IMR-90 (cell line): ENCODE measurements around the gene KDM2A. TPM values are rescaled to one million over a fixed set of nuclear protein-coding genes. Genes with fewer than 3 reads are reported as not detected.

ENCODE experiments used
- ATAC-seq: fragments of 200-7000 bp; cut with Tn5 transposase; 2 replicates; pipeline ENCODE4 v1.9.1; 2020; ENCODE audit warnings: low read depth, mild to moderate bottlenecking, moderate library complexity
- BruUV-seq: library from RNA; stranded (reverse); fragments of 400-500 nt; replicated peaks from 2 replicates; lab custom pipeline; 2021; lab: Mats Ljungman, UMichigan
- CTCF ChIA-PET: fragments of 300-600 bp; formaldehyde crosslinking; extraction: SDS; loops from one replicate; lab custom pipeline; 2021; ENCODE audit warnings: antibody characterized with exemption; lab: Yijun Ruan, JAX
- POLR2A ChIA-PET: fragments of 300-600 bp; sonication (Branson Sonifier 250); formaldehyde crosslinking; loops from one replicate; lab custom pipeline; 2022; ENCODE audit warnings: antibody characterized with exemption; ENCODE audit not compliant: unreplicated experiment; lab: Charles Lee
- DNase-seq: peaks from one replicate; pipeline ENCODE4 v3.0.0; 2013
- H2AFZ ChIP-seq: replicated peaks from 2 replicates; pipeline ENCODE3; 2013; ENCODE audit warnings: low read length, mild to moderate bottlenecking; ENCODE audit not compliant: poor library complexity
- H2AK5ac ChIP-seq: 2 replicates; pipeline ENCODE4 v1.6.1; 2013; ENCODE audit warnings: low read depth, low read length, inconsistent platforms
- H2AK9ac ChIP-seq: replicated peaks from 2 replicates; pipeline ENCODE3; 2013; ENCODE audit warnings: mild to moderate bottlenecking, low read depth, low read length, moderate library complexity; ENCODE audit not compliant: poor library complexity
- H2BK120ac ChIP-seq: 2 replicates; pipeline ENCODE4 v1.6.1; 2013; ENCODE audit warnings: low read depth, low read length, inconsistent platforms
- H2BK15ac ChIP-seq: 3 replicates; pipeline ENCODE4 v1.6.1; 2013; ENCODE audit warnings: low read depth, low read length, inconsistent platforms
- H2BK20ac ChIP-seq: 2 replicates; pipeline ENCODE4 v1.6.1; 2013; ENCODE audit warnings: low read depth, mild to moderate bottlenecking, inconsistent platforms, low read length, moderate library complexity
- H2BK5ac ChIP-seq: 2 replicates; pipeline ENCODE4 v1.6.1; 2013; ENCODE audit warnings: mild to moderate bottlenecking, low read depth, low read length, inconsistent platforms; ENCODE audit not compliant: poor library complexity, severe bottlenecking
- H3K14ac ChIP-seq: replicated peaks from 2 replicates; pipeline ENCODE4 v1.6.1; 2013; ENCODE audit warnings: low read depth, low read length, inconsistent platforms
- H3K18ac ChIP-seq: 2 replicates; pipeline ENCODE4 v1.6.1; 2013; ENCODE audit warnings: low read depth, low read length, control low read depth
- H3K23ac ChIP-seq: 2 replicates; pipeline ENCODE4 v1.6.1; 2013; ENCODE audit warnings: low read depth, low read length, inconsistent platforms
- H3K27ac ChIP-seq: 2 replicates; pipeline ENCODE4 v1.5.1; 2013; ENCODE audit warnings: mild to moderate bottlenecking, control low read depth, low read length; ENCODE audit not compliant: insufficient read depth
- H3K27me3 ChIP-seq: 2 replicates; pipeline ENCODE4 v1.6.1; 2013; ENCODE audit warnings: low read length; ENCODE audit not compliant: control insufficient read depth, insufficient read depth
- H3K36me3 ChIP-seq: 2 replicates; pipeline ENCODE4 v1.6.1; 2013; ENCODE audit warnings: low read length, mixed read lengths; ENCODE audit not compliant: control insufficient read depth, insufficient read depth
- H3K4ac ChIP-seq: 2 replicates; pipeline ENCODE4 v1.6.1; 2013; ENCODE audit warnings: low read depth, low read length, inconsistent platforms
- H3K4me1 ChIP-seq: 2 replicates; pipeline ENCODE4 v1.6.1; 2013; ENCODE audit warnings: low read length, mixed read lengths; ENCODE audit not compliant: control insufficient read depth, insufficient read depth
- H3K4me2 ChIP-seq: 2 replicates; pipeline ENCODE4 v1.6.1; 2013; ENCODE audit warnings: low read depth, mild to moderate bottlenecking, control low read depth, low read length, moderate library complexity
- H3K4me3 ChIP-seq: 2 replicates; pipeline ENCODE4 v1.5.1; 2013; ENCODE audit warnings: low read depth, mild to moderate bottlenecking, control low read depth, low read length, moderate library complexity; ENCODE audit not compliant: insufficient read depth
- H3K56ac ChIP-seq: 2 replicates; pipeline ENCODE4 v1.6.1; 2013; ENCODE audit warnings: low read length, inconsistent platforms; ENCODE audit not compliant: insufficient read depth; ENCODE audit errors: extremely low read depth
- H3K79me1 ChIP-seq, 2 experiments: 2 replicates each; pipeline ENCODE4 v1.6.1; 2013; ENCODE audit warnings: low read length in 2 of 2, inconsistent platforms in 1 of 2, low read depth in 1 of 2
- H3K9ac ChIP-seq: 2 replicates; pipeline ENCODE4 v1.6.1; 2013; ENCODE audit warnings: low read depth, low read length, control low read depth
- H3K9me1 ChIP-seq: 2 replicates; pipeline ENCODE4 v1.6.1; 2013; ENCODE audit warnings: low read length, inconsistent platforms; ENCODE audit not compliant: insufficient read depth
- H3K9me3 ChIP-seq: 2 replicates; pipeline ENCODE4 v1.6.1; 2013; ENCODE audit warnings: low read length; ENCODE audit not compliant: control insufficient read depth, insufficient read depth
- H4K20me1 ChIP-seq: 2 replicates; pipeline ENCODE4 v1.6.1; 2013; ENCODE audit warnings: low read length, inconsistent platforms; ENCODE audit not compliant: insufficient read depth
- H4K5ac ChIP-seq: 2 replicates; pipeline ENCODE4 v1.6.1; 2013; ENCODE audit warnings: mild to moderate bottlenecking, low read depth, low read length, control low read depth
- H4K8ac ChIP-seq, 2 experiments: 2 replicates each; pipeline ENCODE4 v1.6.1; 2013; ENCODE audit warnings: low read depth in 2 of 2, low read length in 2 of 2, control low read depth in 1 of 2, inconsistent platforms in 1 of 2
- H4K91ac ChIP-seq: 2 replicates; pipeline ENCODE4 v1.6.1; 2013; ENCODE audit warnings: low read depth, low read length, inconsistent platforms; ENCODE audit not compliant: insufficient read depth
- FOS ChIP-seq: fragments of 150-350 bp; IDR thresholded peaks from 2 replicates; pipeline ENCODE4 v1.6.1; 2016; ENCODE audit warnings: low read depth, low read length
- MAZ ChIP-seq: IDR thresholded peaks from 2 replicates; pipeline ENCODE4 v1.6.1; 2012; ENCODE audit warnings: low read depth, mild to moderate bottlenecking, low read length, improper control_type of control experiment, moderate library complexity, borderline replicate concordance
- RAD21 ChIP-seq: IDR thresholded peaks from 2 replicates; pipeline ENCODE4 v1.6.1; 2012; ENCODE audit warnings: low read length, improper control_type of control experiment
- RFX5 ChIP-seq: IDR thresholded peaks from 2 replicates; pipeline ENCODE4 v1.8.0; 2012; ENCODE audit warnings: low read depth, mild to moderate bottlenecking, low read length, moderate library complexity
- SMC3 ChIP-seq: fragments of 150-350 bp; IDR thresholded peaks from 2 replicates; pipeline ENCODE4 v1.6.1; 2016; ENCODE audit warnings: low read depth, mild to moderate bottlenecking, antibody characterized with exemption, low read length, moderate library complexity
- WGBS, 2 experiments: methylation state at CpG; one replicate each; pipeline versions ENCODE4 v1.1.5 to v1.1.7; 2013; ENCODE audit warnings: missing lambda C conversion rate in 2 of 2; ENCODE audit not compliant: insufficient read length in 1 of 2; ENCODE audit errors: extremely low coverage in 2 of 2; 5-methylcytosine and 5-hydroxymethylcytosine counted together
- dilution Hi-C: fragments of 300-500 bp; cut with HindIII; formaldehyde crosslinking; loops from one replicate; pipeline ENCODE4 v1.14.3; 2018; ENCODE audit warnings: low sequenced_read_pairs; ENCODE audit not compliant: unreplicated experiment
- in situ Hi-C: fragments of 300-500 bp; cut with MboI; formaldehyde crosslinking; loops from 3 replicates; pipeline ENCODE4 v1.14.3; 2019; ENCODE audit warnings: low sequenced_read_pairs, inconsistent platforms, mixed read lengths
- intact Hi-C: fragments of 100-400 bp; cut with micrococcal nuclease; formaldehyde crosslinking; loops from 2 replicates; pipeline ENCODE4 v1.10.0; 2022
- polyA plus RNA-seq, 3 experiments: library from polyadenylated mRNA; depleted of rRNA; stranded (reverse); fragments of >200 nt; gene quantifications; 2 replicates each; pipeline ENCODE4 v1.2.3, GENCODE V29; 2012; ENCODE audit warnings: low replicate concordance in 1 of 3
- total RNA-seq: library from RNA; depleted of rRNA; stranded (reverse); fragments of >200 nt; gene quantifications from 2 replicates; pipeline ENCODE4 v1.2.3, GENCODE V29; 2012
- TF ChIP-seq, protein P1 (sequence below): conservative IDR thresholded peaks from 2 replicates; pipeline ENCODE4 v1.5.1; 2012; ENCODE audit warnings: mild to moderate bottlenecking, low read depth, low read length, improper control_type of control experiment

Gene KDM2A
- total and polyA plus RNA-seq, 2 of the 4 experiments (the other 2 are of a cell fraction): 26.7 to 42.6 TPM

DNA sequence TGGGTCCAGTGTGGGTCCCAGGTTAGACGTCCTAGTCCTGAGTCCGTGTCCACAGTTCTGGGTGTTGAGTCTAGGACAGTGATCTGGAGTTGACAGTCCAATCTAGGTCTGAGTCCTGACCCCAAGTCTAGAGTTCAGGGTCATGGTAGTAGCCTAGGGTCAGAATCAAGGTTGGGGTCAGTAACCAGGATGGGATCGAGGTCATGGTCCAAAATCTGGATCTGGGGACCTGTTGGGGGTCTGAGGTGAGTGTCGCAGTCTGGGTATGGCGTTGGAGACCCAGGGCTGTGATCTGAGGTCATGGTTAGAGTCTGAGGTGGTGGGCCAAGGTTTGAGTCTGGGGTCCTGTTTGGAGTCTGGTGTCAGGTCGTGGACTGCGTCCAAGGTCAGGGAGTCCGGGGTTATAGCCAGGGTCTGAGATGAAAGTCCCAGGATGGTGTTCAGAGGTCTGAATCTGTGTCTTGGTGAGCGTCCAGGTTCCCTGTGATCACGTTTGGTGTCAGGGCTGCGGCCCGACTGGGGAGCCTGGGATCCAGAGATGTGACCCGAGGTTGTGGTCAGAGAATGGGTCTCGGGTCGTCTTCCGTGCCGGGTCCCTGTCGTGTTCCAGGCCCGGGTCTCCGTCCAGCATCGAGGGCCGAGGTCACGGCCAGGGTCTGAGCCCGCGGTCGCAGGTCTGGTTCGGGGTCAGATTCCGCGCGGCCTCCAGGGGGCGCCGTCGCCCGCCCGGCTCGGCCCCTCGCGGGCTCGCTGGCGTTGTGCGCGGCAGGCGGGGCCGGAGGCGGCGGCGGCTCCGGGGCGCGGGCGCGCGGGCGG lies 146.8 kb downstream of the KDM2A start:
- Histone ChIP-seq H2BK15ac (peak overlapping the region; percentile 7; the same call in 1 of the 3 replicates), H3K4me1 (peaks cover 35% of the 10 kb centered on the region), H3K14ac (no peak overlapping the region), H3K9me1 (peaks cover 31% of the 10 kb centered on the region), H4K20me1 (peaks cover 33% of the 10 kb centered on the region), H2AK9ac (peak overlapping the region; percentile 93), H3K36me3 (peaks cover 10% of the 10 kb centered on the region; the same call in 1 of the 2 replicates), H3K27me3 (no peaks in the 10 kb centered on the region), H3K18ac (no peak overlapping the region), H2AK5ac (peak overlapping the region; percentile 43), H4K91ac (peak overlapping the region; percentile 68), H3K9ac (no peak overlapping the region), H2BK5ac (peak overlapping the region; percentile 27), H3K56ac (no peak overlapping the region), H3K23ac (no peak overlapping the region; the same call in 1 of the 2 replicates), H2BK120ac (peak overlapping the region; percentile 51), H2BK20ac (no peak overlapping the region), H3K27ac (no peak overlapping the region), H4K5ac (peak overlapping the region; percentile 94; the same call in 1 of the 2 replicates), H3K4me2 (peak overlapping the region; percentile 60), H2AFZ (peak overlapping the region; percentile 93), H3K9me3 (no peaks in the 10 kb centered on the region), H3K4me3 (peak overlapping the region; percentile 78), H3K4ac (peak overlapping the region; percentile 55; the same call in 1 of the 2 replicates), H4K8ac (peak overlapping the region; percentile 24 to 83; a peak in 2 of 4 replicates), H3K79me1 (peaks cover 18 to 52% of the 10 kb centered on the region in 2 experiments; a peak in 3 of 4 replicates)
- 11% methylated on average over 41 of the region's 54 CpGs; no CpG with 5 or more reads in 1 of the 2 experiments for WGBS, 2 experiments
- DNase-seq (peak; percentile 33), ATAC-seq (peak; percentile 73)
- dilution Hi-C loops (no loop called here), intact Hi-C loops (loop anchor here (1.0 kb wide), 2 partner anchors 36 to 51 kb away; no protein-coding TSS in a partner anchor), in situ Hi-C loops (no loop called here)
- POLR2A ChIA-PET: interaction anchor here (0.6 kb wide), 1 partner anchor 87 kb away, joined by 10 read pairs; no protein-coding TSS in a partner anchor
- BruUV-seq: no TSS peak
- CTCF ChIA-PET: interaction anchor here (0.6 to 3.1 kb wide), 4 partner anchors 11 to 112 kb away, joined by 3 to 10 read pairs (median 4); no protein-coding TSS in a partner anchor
- TF ChIP-seq MAZ (peak; percentile 44; the same call in 1 of the 2 replicates), SMC3 (peak; percentile 69), FOS (no peak), RAD21 (peak; percentile 73), RFX5 (no peak)
- TF ChIP-seq, protein P1, sequence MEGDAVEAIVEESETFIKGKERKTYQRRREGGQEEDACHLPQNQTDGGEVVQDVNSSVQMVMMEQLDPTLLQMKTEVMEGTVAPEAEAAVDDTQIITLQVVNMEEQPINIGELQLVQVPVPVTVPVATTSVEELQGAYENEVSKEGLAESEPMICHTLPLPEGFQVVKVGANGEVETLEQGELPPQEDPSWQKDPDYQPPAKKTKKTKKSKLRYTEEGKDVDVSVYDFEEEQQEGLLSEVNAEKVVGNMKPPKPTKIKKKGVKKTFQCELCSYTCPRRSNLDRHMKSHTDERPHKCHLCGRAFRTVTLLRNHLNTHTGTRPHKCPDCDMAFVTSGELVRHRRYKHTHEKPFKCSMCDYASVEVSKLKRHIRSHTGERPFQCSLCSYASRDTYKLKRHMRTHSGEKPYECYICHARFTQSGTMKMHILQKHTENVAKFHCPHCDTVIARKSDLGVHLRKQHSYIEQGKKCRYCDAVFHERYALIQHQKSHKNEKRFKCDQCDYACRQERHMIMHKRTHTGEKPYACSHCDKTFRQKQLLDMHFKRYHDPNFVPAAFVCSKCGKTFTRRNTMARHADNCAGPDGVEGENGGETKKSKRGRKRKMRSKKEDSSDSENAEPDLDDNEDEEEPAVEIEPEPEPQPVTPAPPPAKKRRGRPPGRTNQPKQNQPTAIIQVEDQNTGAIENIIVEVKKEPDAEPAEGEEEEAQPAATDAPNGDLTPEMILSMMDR: peak; percentile 75
